ENCODE data around the gene UPK1B.
"Not testable (repeated sequence)": the region's sequence is repeated elsewhere in the genome, so short reads cannot be mapped to it uniquely, and the experiment has no call there.

The UPK1B gene

GRCh38 chr3:119225121-119225520 lies 51.7 kb downstream of the UPK1B start:
- DNase-seq (ENCODE audit: low read depth), result no peak

- no peak for DNase-seq (ENCODE audit: low read depth)
These were observed 53.9 kb downstream of the UPK1B start for GRCh38 chr3:119227070-119227850.

- DNase-seq (ENCODE audit: low read depth), result no peak
These were observed 55.2 kb downstream of the UPK1B start for GRCh38 chr3:119228373-119229145.

- DNase-seq (ENCODE audit: low read depth), result no peak
These were observed 55.8 kb downstream of the UPK1B start for GRCh38 chr3:119229190-119229589.

- DNase-seq (ENCODE audit: low read depth), result no peak
These were observed 56.7 kb downstream of the UPK1B start for GRCh38 chr3:119230071-119230470.

- DNase-seq (ENCODE audit: low read depth), result no peak
These were observed 57.3 kb downstream of the UPK1B start for GRCh38 chr3:119230745-119231144.

GRCh38 chr3:119234610-119235009 lies 61.2 kb downstream of the UPK1B start:
- no peak for DNase-seq (ENCODE audit: low read depth)

- DNase-seq (ENCODE audit: low read depth), result no peak
These were observed 61.8 kb downstream of the UPK1B start for GRCh38 chr3:119235151-119235550.

- no peak for DNase-seq (ENCODE audit: low read depth)
These were observed 63.4 kb downstream of the UPK1B start for GRCh38 chr3:119236756-119237155.

GRCh38 chr3:119237299-119237698 lies 63.9 kb downstream of the UPK1B start:
- DNase-seq (ENCODE audit: low read depth), result no peak

- no peak for DNase-seq (ENCODE audit: low read depth)
These were observed 65.0 kb downstream of the UPK1B start for GRCh38 chr3:119238363-119238762.

- no peak for DNase-seq (ENCODE audit: low read depth)
These were observed 65.9 kb downstream of the UPK1B start for GRCh38 chr3:119239206-119239820.

GRCh38 chr3:119240101-119240590 lies 66.7 kb downstream of the UPK1B start:
- no peak for DNase-seq (ENCODE audit: low read depth)

- peak; percentile 32 for DNase-seq (ENCODE audit: low read depth)
These were observed 67.4 kb downstream of the UPK1B start, which contains the start of gene B4GALT4 for GRCh38 chr3:119240591-119241434. Gene B4GALT4 (minus strand): TSS chr3:119240878. CDS start chr3:119230099, 10,779 bp downstream.

- DNase-seq (ENCODE audit: low read depth), result not testable (repeated sequence)
These were observed 69.1 kb downstream of the UPK1B start for GRCh38 chr3:119242387-119243057.

- DNase-seq (ENCODE audit: low read depth), result not testable (repeated sequence)
These were observed 69.7 kb downstream of the UPK1B start for GRCh38 chr3:119243058-119243529.

GRCh38 chr3:119243712-119244111 lies 70.3 kb downstream of the UPK1B start:
- no peak for DNase-seq (ENCODE audit: low read depth)

GRCh38 chr3:119245778-119246177 lies 72.4 kb downstream of the UPK1B start:
- DNase-seq (ENCODE audit: low read depth), result no peak
